ENCODE measurements around the gene IL24.

IL24 gene

GRCh38 chr1:206953126-206953525 is 55.9 kb downstream of the IL24 start:
- DNase-seq (ENCODE audit: low spot score): peak; percentile 63

GRCh38 chr1:206953626-206954025 is 56.4 kb downstream of the IL24 start:
- no peak for DNase-seq (ENCODE audit: low spot score)
